ENCODE measurements around the gene EIF5.

EIF5 gene

GRCh38 chr14:103333754-103334643 lies at the start of gene EIF5:
Gene EIF5, plus strand, starts transcription at chr14:103334237. Its CDS starts 1,624 bp downstream, at chr14:103335861.
- DNase-seq: peak; percentile 99

DNA sequence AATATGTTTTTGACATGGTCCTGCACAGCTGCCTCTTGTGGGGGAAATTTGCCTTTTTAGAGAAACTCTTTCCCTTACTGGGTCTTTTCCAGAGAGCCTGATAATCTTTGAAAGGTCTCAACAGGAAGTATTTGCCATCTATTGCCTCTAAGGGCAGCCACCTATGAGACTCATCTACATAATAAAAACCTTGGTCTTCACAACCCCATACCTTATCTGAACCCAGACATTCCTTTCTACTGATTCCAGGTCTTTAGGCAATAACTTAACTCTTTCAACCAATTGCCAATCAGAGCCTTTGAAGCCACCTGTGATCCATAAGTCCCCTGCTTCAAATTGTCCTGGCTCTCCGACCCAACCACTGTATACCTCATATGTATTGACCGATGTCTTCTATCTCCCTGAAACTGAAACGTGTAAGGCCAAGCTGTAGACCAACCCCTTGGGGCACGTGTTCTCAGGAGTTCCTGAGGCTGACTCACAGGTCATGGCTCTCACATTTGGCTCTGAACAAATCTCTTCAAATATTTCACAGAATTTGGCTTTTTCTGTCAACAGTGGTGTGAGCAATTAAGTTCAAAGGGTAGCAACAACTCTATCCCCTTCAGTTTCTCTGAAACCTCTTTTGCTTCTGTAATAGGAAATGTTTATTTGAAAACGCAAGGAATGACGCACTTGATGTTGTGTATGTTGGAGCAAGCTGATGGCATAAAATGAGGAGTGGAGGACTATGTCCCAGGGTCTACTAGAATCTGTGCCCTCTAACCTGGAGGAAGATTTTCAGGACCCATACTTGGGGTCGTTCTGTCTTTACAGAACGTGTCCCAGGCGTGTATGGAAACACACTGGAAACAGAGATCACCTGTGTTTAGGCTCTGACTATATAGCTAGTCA lies 49.2 kb upstream of the EIF5 start:
- no peak for DNase-seq

GRCh38 chr14:103286460-103286859 lies 47.6 kb upstream of the EIF5 start:
- no peak for DNase-seq

DNA sequence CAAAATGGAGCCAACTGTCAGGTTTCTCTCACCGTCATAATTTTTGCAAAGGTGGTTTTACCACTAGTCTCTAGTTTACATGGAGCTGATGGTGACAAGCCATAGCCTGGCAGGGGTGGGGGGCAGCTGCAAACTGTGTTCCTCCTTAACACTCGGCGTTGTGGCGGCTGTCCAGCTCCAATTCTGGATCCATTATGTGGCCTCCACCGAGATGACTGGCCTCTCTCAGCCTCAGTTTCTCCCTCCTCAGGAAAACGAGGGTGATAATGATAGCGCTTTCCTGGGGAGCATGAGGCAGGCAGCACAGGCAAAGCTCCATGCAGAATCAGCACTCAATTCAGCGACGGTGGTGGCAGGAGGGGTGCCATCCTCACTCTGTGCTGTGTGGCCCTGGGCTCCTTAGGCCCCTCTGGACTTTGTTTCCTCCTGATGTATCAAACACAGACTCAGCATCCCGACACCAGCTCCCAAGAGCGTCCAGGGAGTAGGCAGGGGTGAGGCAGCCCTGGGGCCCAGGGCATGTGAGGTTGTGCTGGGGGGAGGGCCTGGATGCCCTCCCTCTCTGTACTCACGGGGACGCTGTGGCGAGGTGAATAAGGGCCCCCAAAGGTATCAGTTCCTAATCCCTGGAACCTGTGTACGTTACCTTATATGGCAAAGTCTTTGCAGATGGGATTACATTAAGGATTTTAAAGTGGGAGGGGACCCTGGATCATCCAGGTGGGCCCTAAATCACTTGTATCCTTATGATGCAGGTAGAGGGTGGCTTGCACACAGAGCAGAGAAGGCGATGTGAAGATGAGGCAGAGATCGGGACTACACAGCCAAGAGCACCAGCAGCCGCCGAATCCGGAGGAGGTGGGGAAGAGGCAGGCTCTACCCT lies 46.8 kb upstream of the EIF5 start:
- DNase-seq: no peak

DNA sequence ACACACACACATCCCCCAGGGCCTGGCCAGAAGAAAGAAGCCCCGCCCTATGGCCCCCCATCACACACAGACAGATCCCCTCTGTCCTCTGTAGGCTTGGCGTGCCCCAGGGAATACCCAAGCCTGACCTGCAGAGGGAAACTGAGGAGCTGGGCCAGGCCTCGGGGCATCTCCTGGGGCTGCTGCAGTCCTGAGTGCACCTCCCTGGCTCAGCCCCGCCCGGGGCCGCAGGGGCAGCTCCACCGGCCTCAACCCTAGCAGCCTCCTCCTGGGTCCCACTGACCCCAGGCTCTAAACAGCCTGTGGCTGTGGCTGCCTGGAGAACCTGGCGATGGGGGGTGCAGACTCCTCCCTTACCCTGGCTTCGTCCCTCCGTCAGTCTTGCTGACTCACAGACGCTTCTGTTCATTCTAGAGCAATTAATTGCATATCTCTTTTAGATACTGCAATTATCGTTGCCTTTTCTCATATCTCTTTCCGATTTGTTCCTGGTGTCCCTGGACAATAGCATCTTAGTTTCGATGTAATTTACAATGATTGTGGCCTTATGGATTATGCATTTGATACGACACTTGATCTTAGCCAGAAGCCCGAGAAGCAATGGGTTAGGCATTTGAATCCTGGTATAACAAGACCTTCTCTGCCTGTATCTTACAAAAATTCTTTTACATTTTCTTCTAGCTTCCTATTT lies 45.8 kb upstream of the EIF5 start:
- no peak for DNase-seq

DNA sequence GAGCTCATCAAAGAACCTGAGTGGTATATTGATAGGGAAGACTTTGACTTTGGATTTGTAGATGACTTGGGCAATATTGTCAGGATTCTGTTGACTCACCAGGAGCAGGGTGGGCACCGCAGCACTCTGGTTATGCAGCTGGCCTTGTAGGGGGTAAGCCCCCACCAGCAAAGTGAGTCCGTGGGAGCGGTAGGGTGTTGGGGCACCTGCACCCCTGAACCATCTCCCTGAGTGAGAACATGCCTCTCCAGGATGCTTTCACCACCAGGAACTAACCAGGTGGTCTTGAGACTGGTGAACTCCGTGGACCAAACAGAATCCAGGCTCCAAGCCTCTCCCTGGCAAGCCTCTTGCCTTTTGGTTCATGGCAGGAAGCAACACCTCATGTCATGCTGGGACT lies 44.0 kb upstream of the EIF5 start:
- DNase-seq: no peak

DNA sequence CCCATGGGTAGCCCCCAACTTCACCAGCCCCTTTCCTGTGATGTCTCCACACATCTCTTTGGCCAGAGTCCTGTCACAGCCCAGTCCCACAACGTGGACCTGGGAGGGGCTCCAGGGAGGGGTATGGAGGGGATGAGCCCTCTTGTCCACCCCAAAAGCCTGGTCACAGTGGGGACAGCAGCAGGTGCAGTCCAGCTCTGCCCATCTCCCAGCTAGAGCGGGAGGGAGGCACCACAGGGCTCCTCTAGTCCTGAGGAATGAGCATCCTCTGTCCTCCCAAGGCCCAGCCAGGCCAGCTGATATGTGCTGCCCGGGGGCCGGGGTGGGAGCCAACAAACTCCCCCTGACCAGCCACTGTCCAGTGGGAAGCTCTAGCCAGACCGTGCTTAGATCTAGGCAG lies 43.5 kb upstream of the EIF5 start:
- no peak for DNase-seq

GRCh38 chr14:103290961-103291360 lies 43.1 kb upstream of the EIF5 start:
- no peak for DNase-seq

GRCh38 chr14:103292426-103293374 lies 41.3 kb upstream of the EIF5 start:
- peak; percentile 71 for DNase-seq

- DNase-seq: no peak
These were observed 40.6 kb upstream of the EIF5 start for GRCh38 chr14:103293465-103293864.

DNA sequence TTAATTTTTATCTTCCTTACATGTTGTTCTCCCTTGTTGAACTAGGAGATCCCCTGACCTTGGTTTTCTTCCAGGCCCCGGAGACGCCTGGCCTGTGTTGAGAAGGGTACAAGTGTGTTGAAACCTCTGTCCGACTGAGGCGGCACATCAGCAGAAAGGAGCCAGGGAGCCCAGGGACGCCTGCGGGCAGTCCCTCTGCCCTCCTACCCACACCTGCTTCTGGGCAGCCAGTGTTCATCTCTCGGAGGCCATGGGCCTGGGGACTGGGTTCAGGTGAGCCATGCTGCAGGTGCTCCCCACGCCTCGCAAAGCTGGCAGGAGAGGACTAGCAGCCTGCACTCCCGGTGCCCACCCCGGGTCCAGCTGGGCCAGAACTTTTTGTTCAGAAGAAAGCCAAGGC lies 39.9 kb upstream of the EIF5 start:
- no peak for DNase-seq

DNA sequence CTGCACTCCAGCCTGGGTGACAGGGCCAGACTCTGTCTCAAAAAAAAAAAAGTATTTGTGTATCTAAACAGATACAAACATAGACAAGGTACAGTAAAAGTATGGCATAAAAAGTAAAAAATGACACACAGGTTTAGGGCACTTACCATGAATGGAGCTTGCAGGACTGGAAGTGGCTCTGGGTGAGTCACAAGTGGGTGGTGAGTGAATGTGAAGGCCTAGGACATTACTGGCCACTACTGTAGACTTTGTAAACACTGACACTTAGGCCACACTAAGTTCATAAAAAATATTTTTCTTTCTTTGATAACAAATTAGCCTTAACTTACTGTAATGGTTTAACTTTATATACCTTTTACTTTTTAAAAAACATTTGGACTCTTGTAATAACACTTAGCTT lies 38.0 kb upstream of the EIF5 start:
- no peak for DNase-seq

GRCh38 chr14:103296987-103297386 lies 37.0 kb upstream of the EIF5 start:
- no peak for DNase-seq

DNA sequence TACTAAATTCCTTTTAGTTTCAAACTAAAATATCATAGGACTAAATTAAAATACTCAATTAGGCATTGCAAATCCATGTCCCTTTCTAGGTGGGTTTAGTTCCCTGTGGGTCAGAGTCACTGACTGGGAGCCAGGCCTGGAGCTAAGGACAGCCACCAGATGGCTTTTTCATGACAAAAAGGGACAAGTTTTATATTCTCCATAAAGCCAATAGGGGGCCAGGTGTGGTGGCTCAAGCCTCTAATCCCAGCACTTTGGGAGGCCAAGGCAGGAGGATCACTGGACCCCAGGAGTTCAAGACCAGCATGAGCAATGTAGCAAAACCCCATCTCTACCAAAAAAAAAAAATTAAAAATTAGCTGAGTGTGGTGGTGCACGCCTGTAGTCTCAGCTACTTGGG lies 35.4 kb upstream of the EIF5 start:
- no peak for DNase-seq

DNA sequence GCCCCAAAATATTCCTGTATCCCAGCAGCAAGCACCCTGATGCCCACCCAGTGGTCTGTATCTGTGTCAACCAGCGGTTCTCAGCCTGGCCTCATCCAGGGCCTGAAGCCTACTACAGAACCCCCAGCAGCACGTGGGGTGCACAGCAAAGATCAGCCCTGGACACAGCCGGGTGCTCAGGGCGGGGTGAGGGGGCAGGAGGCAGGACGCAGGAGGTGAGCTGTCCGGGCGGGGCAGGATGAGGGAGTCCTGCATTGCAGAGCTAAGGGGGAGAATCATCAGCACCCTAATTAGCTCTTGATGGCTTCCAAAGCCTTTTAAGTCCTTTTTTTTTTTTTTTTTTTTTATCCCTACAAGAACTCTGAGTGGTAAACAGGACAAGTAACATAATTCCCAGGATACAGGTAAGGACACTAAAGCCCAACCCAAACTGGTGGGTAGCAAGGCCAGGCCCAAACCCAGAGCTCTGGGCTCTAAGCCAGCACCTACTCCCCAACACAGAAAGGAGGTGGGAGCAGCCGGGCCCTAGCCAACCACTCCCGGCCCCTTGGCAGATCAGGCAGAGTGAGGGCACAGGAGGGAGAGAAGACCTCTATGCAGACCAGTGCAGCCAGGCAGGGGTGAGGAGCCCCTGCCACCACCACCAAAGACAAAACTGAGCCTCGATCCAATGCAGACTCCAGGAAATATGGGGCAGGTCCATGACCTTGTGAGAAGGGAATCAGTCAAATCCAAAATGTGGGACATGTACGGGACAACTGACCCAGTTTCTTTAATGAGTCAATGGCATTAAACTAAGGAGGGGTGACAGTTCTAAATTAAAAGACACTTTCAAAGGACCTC lies 32.3 kb upstream of the EIF5 start:
- no peak for DNase-seq

- no peak for DNase-seq
These were observed 31.1 kb upstream of the EIF5 start for GRCh38 chr14:103302966-103303365.

DNA sequence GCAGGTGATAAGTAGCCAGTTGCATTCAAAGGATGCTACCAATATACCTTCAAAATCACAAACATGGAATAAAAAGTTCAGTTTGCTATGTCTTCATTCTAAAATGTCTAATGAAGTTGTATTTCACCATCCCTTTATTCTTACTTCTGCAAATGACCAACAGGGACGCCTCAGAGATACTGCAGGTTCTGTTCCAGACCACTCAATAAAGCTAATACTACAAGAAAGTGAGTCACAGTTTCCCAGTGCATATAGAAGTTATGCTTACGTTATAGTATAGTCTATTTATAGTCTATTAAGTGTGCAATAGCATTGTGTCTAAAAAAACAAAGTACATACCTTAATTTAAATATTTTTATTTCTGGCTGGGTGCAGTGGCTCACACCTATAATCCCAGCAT lies 29.3 kb upstream of the EIF5 start:
- no peak for DNase-seq

DNA sequence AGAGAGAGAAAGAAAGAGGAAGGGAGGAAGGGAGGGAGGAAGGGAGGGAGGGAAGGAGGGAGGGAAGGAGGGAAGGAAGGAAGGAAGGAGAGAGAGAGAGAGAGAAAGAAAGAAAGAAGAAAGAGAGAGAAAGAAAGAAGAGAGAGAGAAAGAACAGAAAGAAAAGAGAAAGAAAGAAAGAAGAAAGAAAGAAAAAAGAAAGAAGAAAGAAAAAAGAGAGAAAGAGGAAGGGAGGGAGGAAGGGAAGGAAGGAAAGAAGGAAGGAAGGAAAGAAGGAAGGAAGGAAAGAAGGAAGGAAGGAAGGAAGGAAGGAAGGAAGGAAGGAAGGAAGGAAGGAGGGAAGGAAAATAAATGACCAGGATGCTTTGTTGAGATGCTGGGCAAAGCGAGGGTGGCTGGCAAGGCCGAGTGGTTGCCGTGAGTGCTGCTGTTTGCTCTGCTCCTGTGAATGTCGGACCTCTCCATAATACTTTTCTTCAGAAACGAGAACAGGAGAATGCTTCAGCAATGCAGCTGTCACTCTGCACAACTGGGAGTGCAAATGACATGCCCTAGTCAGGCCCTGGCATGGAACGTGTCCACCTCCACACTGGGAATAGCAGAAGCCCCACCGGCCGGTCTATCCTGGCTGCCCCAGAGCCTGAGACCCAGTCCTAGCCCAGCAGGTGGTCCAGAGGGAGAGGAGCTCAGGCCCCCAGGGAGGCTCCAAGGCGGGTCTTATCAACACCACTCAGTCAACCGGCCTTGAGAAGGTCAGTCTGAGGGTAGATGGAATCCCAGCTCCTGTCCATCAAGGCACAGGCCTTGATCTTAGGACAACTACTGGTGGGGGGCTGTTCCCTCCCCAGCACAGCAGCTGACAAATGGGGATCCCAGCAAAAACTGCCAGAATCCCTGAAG lies 25.1 kb upstream of the EIF5 start:
- no peak for DNase-seq

- no peak for DNase-seq
These were observed 23.4 kb upstream of the EIF5 start for GRCh38 chr14:103310576-103311095.

Measured in activated CD4-positive, alpha-beta T cell treated with anti-CD3 and anti-CD28 coated beads, Interleukin-2, amount 50 U/mL, for 16 hours (primary cell).